GDM1 (cell line): ENCODE data around the gene OVOL3.
A peak's percentile ranks its signal among the peaks of the same experiment; 100 is the strongest.
"Not testable (repeated sequence)": the region's sequence is repeated elsewhere in the genome, so short reads cannot be mapped to it uniquely, and the experiment has no call there.

Experiments used
- DNase-seq: peaks from one replicate; lab custom pipeline; 2025; lab: John Stamatoyannopoulos, UW

Gene OVOL3

DNA sequence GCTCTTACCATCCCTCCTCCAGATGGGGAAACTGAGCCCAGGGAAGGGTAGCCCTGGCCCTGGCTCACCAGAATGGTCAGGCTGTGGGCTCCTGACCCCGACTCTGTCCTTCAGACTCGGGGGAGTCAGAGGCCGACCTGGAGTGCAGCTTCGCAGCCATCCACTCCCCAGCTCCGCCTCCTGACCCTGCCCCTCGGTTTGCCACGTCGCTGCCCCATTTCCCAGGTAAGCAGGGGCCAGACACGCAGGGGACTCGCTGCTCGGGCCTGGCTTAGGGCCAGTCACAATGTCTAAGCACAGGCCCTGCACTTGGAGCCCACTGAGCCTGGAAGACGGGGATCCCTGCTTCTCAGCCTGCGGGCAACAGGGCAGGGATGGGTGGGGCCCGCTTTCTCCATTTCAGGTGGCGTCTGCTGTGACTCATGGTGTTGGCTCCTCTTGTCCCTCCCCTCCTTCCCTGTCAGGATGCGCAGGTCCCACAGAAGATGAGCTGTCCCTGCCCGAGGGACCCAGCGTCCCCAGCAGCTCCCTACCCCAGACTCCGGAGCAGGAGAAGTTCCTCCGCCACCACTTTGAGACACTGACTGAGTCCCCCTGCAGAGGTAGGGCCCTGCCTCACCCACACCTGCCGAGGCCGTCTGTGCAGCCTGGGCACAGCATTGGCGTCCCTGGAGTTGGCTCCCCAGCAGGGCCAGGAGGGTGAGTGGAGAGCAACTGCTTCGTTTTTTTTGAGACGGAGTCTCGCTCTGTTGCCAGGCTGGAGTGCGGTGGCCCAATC lies 9.2 kb upstream of the OVOL3 start:
- DNase-seq, result no peak

DNA sequence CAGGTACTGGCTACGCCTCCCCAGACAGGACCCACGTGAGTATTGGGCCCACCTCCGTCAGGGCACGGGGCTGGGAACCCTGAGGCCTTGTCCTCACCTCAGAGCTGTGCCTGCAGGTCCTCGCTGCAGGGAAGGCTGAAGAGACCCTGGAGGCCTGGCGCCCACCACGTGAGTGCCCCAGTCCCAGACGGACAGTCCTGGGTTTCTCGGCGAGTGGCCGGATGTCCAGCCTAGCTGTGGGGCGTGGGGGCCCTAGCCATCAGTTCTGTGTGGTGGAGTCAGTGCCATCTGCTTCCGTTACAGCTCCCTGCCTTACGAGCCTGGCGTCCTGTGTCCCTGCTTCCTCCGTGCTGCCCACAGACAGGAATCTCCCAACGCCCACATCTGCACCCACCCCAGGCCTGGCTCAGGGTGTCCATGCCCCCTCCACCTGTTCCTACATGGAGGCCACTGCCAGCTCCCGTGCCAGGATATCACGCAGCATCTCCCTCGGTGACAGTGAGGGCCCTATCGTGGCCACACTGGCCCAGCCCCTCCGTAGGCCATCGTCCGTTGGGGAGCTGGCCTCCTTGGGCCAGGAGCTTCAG lies 7.8 kb upstream of the OVOL3 start:
- DNase-seq, result no peak

DNA sequence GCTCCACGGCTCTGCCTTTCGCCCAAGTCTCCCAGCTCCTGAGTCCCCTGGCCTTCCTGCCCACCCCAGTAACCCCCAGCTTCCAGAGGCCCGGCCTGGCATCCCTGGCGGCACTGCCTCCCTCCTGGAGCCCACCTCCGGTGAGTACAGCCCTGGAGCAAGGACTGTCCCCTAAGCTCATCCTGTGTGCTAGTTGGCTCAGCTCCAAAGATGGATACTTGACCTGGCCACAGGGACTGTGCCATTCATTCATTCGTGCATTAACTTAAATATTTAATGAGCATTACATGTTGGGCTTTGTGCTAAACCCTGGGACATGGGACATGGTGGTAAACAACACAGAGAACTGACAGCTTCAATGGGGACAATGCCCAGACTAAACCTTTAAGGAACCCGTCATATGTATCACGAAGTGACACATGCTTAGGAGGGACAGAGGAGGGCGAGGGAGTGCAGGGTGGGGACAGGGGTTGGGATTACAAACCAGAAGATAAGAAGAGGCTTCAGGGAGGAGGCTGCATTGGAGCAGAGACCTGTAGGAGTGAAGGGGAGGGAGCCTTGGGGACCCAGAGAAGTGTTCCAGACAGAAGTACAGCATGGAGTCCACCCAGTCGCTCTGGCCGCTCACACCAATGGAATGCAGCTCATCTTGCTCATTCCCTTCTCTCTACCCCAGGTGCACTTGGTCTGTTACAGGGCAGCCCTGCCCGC lies 6.9 kb upstream of the OVOL3 start:
- no peak for DNase-seq

DNA sequence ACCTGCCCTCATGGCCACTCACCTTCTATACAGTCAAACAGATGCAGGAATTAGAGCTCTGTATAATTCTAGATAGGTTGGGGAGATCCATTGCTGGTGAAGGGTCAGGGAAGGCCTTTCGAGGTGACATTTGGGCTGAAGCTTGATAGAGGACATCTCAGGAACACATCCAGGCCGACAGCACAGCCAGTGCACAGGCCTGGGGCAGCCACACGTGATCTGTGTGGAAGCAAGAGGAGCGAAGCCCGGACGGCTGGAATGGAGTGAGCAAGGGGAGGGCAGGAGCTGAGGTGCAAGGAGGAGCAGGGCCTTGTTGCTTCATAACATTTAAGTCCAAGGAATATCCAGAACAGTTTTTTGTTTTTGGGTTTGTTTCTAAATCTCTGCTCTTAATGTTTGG lies 4.5 kb upstream of the OVOL3 start:
- no peak for DNase-seq

DNA sequence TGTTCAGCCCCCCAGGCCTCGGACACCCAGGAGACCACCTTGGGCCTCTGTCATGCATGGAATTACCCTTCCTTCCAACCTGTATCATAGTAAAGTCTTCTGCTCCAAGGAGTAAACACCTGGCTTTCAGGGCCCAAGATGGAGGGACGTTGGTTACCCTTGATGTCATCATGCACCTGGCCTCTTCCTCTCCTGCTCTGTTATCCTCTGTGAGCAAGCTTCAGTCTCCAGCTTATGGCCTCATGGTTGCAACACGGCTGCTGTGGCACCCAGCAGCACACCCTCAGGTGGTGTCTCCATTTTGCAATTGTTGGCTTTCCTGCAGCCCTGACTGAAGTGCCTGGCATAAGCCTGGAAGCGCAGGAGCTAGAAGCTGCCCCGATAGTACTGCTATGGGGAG lies 4.0 kb upstream of the OVOL3 start:
- DNase-seq, result no peak

DNA sequence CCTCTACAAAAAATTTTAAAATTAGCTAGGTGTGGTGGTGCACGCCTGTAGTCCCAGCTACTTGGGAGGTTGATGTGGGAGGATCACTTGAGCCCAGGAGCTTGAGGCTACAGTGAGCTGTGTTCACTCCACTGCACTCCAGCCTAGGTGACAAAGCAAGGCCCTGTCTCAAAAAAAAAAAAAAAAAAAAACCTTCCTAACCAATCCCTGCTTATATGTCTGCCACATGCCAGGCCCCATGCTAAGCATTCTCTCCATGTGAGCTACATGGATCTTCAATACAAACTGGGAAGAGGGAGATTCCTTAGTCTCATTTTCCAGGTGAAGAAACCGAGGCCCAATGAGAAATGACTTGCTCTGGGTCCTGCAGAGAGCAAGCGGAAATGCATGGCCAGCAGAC lies 2.3 kb upstream of the OVOL3 start:
- DNase-seq, result no peak

DNA sequence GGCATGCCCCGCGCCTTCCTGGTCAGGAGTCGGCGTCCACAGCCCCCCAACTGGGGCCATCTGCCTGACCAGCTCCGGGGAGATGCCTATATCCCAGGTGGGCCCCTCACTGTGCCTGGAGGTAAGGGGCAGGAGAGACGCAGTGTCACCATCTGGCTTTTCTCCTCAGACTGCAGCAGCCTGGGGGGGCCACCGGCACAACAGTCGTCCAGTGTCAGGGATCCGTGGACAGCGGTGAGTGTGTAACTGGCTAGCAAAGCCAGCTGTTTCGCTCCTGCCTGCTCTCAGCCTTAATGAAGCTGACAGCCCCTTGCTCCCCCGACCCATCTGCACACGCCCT lies 227 bp downstream of the OVOL3 start:
- no peak for DNase-seq

DNA sequence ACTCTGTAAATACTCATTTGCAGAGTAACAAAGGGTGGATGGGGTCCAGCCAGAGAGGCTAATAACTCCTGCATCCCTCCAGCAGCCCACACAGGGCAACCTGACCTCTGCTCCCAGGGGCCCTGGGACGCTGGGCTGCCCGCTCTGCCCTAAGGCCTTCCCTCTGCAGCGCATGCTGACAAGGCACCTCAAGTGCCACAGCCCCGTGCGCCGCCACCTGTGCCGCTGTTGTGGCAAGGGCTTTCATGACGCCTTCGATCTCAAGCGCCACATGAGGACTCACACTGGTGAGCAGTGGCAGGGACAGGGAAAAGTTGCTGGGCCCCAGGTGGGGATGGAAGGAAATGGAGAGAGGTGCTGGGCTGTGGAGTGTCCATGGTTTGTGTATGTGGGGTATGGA lies 1.7 kb downstream of the OVOL3 start:
- DNase-seq, result no peak

DNA sequence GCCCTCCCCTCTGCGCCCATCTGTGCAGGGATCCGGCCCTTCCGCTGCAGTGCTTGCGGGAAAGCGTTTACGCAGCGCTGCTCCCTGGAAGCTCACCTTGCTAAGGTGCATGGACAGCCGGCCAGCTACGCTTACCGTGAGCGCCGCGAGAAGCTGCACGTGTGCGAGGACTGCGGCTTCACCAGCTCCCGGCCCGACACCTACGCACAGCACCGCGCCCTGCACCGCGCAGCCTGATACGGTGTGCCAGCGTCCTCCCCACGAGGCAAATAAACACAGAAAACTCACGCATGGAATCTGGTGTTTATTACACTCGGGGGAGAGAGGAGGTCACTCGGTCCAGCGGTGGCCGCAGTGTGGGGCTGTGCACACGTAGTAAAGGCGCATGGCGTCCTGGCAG lies 2.5 kb downstream of the OVOL3 start:
- DNase-seq, result no peak

DNA sequence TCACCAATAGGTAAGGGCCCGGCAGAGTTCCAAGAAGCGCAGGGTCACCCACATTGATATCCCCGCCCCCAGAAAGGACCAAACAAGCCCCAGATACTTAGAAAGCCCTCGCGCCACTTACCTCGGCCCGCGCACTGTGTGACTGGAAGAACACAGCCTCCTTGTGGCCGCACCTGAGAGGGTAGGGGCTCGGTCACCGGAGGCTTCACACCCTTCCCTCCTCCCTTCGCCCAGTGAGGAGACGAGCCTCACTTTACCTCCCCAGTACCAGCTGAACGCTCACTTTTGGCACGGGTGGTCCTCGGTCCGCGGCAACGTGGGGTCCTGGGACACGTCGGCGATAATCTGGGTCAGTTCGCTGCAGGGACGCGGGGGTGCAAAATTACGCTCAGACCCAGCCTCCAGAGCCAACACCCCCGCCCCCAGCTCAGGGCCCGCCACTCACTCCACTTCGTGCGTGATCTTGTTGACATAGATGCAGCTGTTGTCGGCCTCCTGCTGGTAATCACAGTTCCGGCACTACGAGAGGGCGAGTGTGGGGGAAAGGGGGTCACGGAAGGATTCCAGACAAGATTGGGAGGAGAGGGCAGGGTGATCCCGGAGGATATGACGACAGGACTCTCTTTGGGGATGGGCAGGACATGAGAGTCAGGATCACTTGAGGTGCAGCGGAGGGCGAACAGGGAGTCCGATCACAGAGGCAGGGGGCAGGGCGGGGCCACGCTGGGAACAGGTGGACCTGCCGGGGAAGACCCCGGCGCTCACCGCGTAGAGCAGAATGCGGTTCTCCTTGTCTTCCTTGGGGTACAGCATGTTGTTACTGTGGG lies 3.2 kb downstream of the OVOL3 start:
- DNase-seq, result no peak

DNA sequence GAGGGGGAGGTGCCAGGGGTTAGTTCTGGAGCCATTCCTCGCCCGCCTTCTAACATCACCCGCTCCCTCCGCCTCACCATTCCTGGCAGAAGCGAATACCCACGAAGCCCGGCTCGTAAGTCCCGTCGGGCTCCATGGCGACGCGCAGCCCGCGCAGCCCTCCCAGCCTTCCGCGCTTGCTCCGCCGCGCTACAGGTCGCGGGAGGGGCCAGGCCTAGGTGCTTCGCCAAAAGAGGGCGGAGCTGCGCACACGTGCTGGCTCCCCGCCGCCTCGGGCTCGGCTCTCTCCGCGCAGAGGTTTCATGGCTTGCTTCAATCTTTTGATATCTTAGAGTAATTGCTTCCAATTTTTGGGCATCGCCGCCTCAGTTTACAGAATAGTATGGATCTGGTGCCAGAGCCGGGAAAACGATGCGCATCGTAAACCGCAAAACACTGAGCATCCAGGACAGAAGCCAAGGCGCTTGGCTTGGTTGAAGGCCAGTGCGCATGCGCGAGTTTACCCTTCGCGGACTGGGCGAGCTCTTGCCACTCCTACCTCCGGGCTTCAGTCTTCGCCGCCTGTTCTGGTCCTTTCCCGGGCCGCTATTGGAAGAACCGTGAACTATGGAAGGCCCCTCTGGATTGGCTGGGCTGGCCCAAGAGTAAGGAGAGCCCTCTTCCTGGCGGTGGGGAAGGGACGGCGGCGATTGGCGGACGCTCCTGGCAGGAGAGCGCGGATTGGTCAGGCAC lies 3.9 kb downstream of the OVOL3 start, which contains the start of gene POLR2I:
Gene POLR2I, minus strand, starts transcription at position 155 of the 732 bp plus-strand sequence. Its CDS starts 19 bp downstream, at position 136.
- DNase-seq, result peak; percentile 99

DNA sequence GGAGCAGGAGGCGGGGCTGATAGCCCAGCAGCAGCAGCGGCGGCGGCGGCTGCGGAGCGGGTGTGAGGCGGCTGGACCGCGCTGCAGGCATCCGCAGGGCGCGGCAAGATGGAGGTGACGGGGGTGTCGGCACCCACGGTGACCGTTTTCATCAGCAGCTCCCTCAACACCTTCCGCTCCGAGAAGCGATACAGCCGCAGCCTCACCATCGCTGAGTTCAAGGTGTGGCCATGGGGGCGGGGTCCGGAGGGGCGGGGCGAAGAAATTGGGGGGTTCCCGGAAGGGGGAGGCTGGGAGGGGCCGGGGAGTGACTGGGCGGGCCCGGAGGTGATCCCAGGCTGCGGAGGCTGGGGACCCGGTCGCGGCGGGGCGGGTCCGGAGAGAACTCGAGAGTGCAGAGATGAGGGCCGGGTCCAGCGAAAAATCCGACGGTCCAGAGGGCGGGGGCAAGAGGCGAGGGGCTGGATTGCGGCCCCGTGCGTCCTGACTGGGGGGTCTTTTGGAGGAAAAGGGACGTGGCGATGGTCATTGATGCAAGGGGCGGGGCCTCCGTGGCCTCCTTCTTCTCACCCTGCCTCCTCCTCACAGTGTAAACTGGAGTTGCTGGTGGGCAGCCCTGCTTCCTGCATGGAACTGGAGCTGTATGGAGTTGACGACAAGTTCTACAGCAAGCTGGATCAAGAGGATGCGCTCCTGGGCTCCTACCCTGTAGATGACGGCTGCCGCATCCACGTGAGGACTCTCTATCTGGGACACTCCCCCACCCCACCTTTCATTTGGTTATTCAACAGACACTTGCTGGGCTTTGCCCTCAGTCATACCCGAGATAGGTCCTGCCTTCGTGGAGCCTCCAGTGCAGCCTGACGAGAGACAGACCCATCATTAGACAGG lies 4.8 kb downstream of the OVOL3 start, which contains the start of gene TBCB:
Gene TBCB, plus strand, starts transcription at position 16 of the 891 bp plus-strand sequence. Its CDS starts 93 bp downstream, at position 109.
- DNase-seq, result no peak

DNA sequence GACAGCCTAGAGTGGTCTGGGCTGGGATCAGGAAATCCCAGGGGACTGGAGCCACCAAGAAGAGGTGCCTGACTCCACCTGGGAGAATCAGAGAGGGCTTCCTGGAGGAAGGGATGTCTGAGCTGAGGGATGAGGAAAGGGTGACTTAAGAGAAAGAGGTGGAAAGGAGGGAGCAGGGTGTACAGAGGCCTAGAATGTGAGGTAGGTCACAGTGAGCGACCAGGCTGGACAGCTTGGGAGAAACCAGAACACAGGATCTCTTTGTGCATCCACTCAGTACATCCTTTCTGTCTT lies 5.3 kb downstream of the OVOL3 start:
- no peak for DNase-seq

DNA sequence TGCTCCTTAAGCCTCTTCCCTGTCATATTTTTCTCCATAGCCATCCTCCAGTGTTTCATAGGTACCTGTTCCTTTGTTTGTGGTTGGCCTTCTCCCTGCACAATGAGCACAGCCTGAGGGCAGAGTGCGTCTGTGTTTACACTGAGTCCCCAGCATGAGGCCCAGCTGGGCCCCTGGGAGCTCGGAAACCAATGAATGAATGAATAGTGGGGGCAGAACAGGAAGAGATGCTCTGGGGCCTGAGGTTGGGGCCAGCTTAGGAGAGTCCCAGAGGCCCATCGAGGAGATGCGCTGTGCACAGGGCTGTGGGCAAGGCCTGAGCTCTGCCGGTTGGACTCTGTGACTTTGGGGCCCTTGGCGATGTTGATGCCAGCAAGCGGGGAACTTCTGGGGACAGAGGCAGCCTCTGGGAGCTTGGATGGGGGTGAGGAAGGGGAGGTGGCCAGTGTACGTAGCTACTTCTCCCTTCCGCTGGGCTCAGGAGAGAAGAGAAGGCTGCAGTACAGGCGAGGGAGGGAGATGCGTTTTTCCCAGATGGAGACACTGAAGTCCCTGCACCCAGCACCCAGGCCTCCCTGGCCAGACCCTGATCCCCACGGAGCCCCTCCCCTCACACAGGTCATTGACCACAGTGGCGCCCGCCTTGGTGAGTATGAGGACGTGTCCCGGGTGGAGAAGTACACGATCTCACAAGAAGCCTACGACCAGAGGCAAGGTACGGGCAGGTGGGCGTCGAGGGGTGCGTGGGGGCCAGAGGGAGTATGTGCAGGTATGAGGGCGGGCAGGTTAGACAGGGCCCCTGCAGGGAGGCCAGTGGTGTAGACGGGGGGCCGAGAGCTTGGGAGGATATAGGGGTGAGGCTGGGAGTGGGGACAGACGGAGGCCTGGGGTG lies 9.4 kb downstream of the OVOL3 start:
- no peak for DNase-seq

DNA sequence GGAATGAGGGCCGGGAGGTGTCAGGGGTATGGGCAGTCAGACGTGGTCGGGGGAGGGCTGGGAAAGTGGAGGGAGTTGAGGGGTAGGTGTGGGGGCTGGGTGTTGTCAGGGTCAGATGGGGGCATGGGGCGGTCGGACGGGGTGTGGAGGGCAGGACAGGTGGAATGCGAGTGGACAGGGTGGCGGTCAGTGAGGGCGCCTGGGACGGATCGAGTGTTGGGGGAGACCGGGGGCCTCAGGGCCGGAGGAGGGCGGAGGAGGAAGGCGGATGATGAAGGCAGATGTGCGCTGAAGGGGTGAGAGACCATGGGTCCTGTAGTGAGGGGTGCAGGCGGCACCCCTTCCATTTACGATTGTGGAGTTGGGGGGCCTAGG lies 10.0 kb downstream of the OVOL3 start:
- DNase-seq, result no peak

DNA sequence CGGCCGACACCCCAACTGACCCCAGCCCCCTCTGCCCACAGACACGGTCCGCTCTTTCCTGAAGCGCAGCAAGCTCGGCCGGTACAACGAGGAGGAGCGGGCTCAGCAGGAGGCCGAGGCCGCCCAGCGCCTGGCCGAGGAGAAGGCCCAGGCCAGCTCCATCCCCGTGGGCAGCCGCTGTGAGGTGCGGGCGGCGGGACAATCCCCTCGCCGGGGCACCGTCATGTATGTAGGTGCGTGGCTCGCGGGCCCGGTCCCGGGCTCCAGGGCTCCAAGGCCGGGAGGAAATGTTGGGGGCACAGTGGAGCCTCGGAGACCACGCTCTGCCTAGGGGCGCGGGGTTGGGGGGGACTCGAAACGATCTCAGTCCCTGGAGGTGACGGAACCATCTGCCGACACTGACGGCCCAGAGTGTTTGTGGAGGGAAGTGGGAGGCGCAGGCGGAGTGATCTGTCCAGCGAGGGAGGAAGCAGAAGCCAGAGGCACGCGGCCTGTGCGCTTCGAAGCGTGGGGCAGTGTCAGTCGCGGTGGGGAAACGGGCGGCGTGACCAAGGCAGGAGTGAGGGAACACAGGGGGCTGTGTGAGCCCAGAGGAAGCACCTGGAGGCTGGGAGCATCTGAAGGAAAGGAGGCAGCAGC lies 10.7 kb downstream of the OVOL3 start:
- no peak for DNase-seq

DNA sequence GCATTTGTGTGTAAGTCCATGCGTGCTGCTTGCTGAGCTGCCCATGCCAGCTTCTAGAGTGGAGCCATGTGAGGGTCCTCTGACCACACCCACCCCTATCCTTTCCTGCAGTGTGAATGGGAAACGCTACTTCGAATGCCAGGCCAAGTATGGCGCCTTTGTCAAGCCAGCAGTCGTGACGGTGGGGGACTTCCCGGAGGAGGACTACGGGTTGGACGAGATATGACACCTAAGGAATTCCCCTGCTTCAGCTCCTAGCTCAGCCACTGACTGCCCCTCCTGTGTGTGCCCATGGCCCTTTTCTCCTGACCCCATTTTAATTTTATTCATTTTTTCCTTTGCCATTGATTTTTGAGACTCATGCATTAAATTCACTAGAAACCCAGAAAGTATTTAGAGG lies 14.6 kb downstream of the OVOL3 start:
- no peak for DNase-seq

DNA sequence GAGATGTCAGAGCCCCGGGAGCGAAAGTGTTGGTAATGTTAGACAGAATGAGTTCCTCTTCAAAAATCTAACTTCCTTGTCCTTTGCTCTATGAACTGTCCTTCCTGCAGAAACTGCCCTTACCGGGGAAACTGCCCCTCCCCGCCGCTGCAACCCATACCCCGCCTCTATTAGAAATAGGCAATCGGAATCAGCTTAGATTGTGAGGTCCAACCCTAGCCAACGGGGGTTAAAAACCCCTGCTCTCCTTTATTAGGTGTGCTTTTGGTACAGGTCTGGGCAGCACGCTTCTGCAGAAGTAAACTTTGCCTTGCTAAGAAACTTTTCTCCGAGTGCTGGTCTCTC lies 17.4 kb downstream of the OVOL3 start:
- DNase-seq, result peak; percentile 49

DNA sequence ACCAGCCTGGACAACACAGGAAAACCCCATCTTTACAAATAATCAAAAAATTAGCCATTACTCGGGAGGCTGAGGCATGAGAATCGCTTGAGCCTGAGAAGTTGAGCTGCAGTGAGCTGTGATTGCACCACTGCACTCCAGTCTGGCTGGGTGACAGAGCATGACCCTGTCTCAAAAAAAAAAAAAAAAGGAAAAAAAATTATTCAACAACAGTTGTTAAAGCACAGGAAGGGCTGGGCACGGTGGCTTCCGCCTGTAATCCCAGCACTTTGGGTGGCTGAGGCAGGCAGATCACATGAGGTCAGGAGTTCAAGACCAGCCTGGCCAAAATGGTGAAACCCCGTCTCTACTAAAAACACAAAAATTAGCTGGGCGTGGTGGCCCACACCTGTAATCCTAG lies 20.3 kb downstream of the OVOL3 start:
- DNase-seq, result not testable (repeated sequence)
